Activated CD8-positive, alpha-beta T cell treated with anti-CD3 and anti-CD28 coated beads for 36 hours (primary cell): ENCODE measurements around the gene BANP. TPM values are rescaled to one million over a fixed set of nuclear protein-coding genes. Genes with fewer than 3 reads are reported as not detected.

ENCODE experiments used
- ATAC-seq: fragments of 200-7000 bp; cut with Tn5 transposase; one replicate; pipeline ENCODE4 v1.10.0; 2021; ENCODE audit warnings: mild to moderate bottlenecking, moderate library complexity
- CTCF ChIA-PET: fragments of 350-600 bp; sonication (Branson Sonifier 250); formaldehyde crosslinking; loops from one replicate; lab custom pipeline; 2021; ENCODE audit warnings: antibody characterized with exemption; lab: Charles Lee
- POLR2A ChIA-PET: fragments of 350-600 bp; sonication (Branson Sonifier 250); formaldehyde crosslinking; loops from one replicate; lab custom pipeline; 2021; ENCODE audit warnings: antibody characterized with exemption; lab: Charles Lee
- DNase-seq: peaks from one replicate; pipeline ENCODE4 v3.0.0-alpha.2; 2020
- H3K27ac Mint-ChIP-seq: one replicate; pipeline ENCODE4 v1.8.0; 2021; ENCODE audit warnings: mild to moderate bottlenecking, mixed read lengths
- H3K27me3 Mint-ChIP-seq: one replicate; pipeline ENCODE4 v1.8.0; 2021; ENCODE audit warnings: mixed read lengths
- H3K36me3 Mint-ChIP-seq: one replicate; pipeline ENCODE4 v1.8.0; 2021; ENCODE audit warnings: low read depth, mixed read lengths
- H3K4me1 Mint-ChIP-seq: one replicate; pipeline ENCODE4 v1.8.0; 2021; ENCODE audit warnings: low read depth, mixed read lengths
- H3K4me3 Mint-ChIP-seq: one replicate; pipeline ENCODE4 v1.8.0; 2021; ENCODE audit warnings: mild to moderate bottlenecking, moderate library complexity, mixed read lengths
- H3K9me3 Mint-ChIP-seq: one replicate; pipeline ENCODE4 v1.8.0; 2021; ENCODE audit warnings: mixed read lengths
- CTCF ChIP-seq: fragments of 200-600 bp; IDR thresholded peaks from one replicate; pipeline ENCODE4 v1.8.0; 2022; ENCODE audit warnings: antibody characterized with exemption, mild to moderate bottlenecking
- intact Hi-C: fragments of 100-400 bp; cut with micrococcal nuclease; formaldehyde crosslinking; loops from one replicate; pipeline ENCODE4 v1.10.0; 2022
- total RNA-seq, 2 experiments: library from RNA; stranded (reverse); gene quantifications; one replicate each; pipeline ENCODE4 v1.2.3, GENCODE V29; 2021

BANP gene
- total RNA-seq, 2 experiments from 2014 or later, result 32.1 to 36.1 TPM

- Mint-ChIP-seq H3K4me1 (peaks cover 86% of the 10 kb centered on the region), H3K4me3 (peak overlapping the region; percentile 67), H3K36me3 (peaks cover 32% of the 10 kb centered on the region), H3K27me3 (no peaks in the 10 kb centered on the region), H3K9me3 (no peaks in the 10 kb centered on the region), H3K27ac (peak overlapping the region; percentile 85)
- intact Hi-C loops, result no loop called here
- ATAC-seq, result no peak
- ChIA-PET POLR2A (interaction anchor here (1.9 kb wide), 1 partner anchor 9 kb away, joined by 7 read pairs; the partner anchor contains the start of gene BANP), CTCF (interaction anchor here (1.1 to 2.3 kb wide), 2 partner anchors 8 to 181 kb away, joined by 3 to 7 read pairs; partner anchors contain the start of gene BANP)
- peak; percentile 37 for DNase-seq
- TF ChIP-seq CTCF, result no peak
Observed at GRCh38 chr16:87959391-87959990, 8.3 kb downstream of the BANP start.

DNA sequence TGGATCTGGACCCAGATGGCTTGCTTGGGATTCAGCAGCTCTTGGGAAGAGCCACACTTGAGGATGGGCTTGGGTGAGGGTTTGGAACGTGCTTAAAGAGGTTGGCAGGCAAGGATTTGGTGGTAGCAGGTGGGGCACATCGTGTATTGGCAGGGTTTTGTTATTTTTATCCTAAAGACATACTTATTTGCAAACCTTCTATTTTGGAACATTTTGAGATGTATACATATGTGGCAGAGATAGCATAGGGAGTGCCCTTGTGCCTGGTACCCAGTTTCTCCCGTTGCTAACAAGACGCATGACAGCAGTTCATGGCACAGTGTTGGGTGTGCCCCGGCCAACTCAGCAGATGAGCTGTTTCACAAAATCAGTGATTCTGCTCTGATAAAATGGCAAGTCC, 9.1 kb downstream of the BANP start:
- TF ChIP-seq CTCF, result no peak
- peak overlapping the region; percentile 85 for H3K27ac Mint-ChIP-seq
- ATAC-seq (no peak), DNase-seq (no peak)
- CTCF ChIA-PET, result interaction anchor here (1.1 kb wide), 2 partner anchors 8 to 9 kb away, joined by 3 read pairs; partner anchors contain the start of gene BANP
- H3K36me3 Mint-ChIP-seq, result peaks cover 32% of the 10 kb centered on the region
- H3K9me3 Mint-ChIP-seq, result no peaks in the 10 kb centered on the region
- POLR2A ChIA-PET, result interaction anchor here (1.9 kb wide), 1 partner anchor 9 kb away, joined by 7 read pairs; the partner anchor contains the start of gene BANP
- no peaks in the 10 kb centered on the region for H3K27me3 Mint-ChIP-seq
- peak overlapping the region; percentile 67 for H3K4me3 Mint-ChIP-seq
- intact Hi-C loops, result no loop called here
- peaks cover 86% of the 10 kb centered on the region for H3K4me1 Mint-ChIP-seq

DNA sequence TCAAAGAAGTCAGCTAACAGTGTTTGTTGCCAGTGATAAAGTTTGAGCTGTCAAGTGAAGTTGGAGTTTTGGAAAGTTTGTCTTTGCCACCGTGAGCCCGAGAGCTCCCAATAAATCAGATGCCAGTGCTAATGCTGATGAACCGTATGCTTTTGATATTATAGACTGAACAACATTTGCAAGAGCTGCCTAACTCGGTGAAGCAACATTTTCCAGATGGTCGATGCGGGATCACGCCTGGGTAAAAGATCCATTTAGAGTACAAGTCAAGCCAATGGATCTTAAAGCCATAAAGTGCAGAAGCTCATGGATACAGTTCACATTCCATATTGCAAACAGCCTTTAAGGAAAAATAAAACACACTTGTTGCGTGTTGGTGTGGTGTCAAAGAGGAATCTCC, 9.6 kb downstream of the BANP start:
- intact Hi-C loops, result no loop called here
- H3K27ac Mint-ChIP-seq, result peak overlapping the region; percentile 85
- no peaks in the 10 kb centered on the region for H3K27me3 Mint-ChIP-seq
- ChIA-PET CTCF (interaction anchor here (1.1 kb wide), 1 partner anchor 9 kb away, joined by 3 read pairs; no protein-coding TSS in a partner anchor), POLR2A (interaction anchor here (1.9 kb wide), 1 partner anchor 10 kb away, joined by 7 read pairs; the partner anchor contains the start of gene BANP)
- H3K36me3 Mint-ChIP-seq, result peaks cover 32% of the 10 kb centered on the region
- H3K9me3 Mint-ChIP-seq, result no peaks in the 10 kb centered on the region
- no peak for DNase-seq
- no peak overlapping the region for H3K4me3 Mint-ChIP-seq
- no peak for TF ChIP-seq CTCF
- H3K4me1 Mint-ChIP-seq, result peaks cover 85% of the 10 kb centered on the region
- no peak for ATAC-seq

GRCh38 chr16:87961623-87962022, 10.4 kb downstream of the BANP start:
- DNase-seq, result no peak
- Mint-ChIP-seq H3K4me3 (no peak overlapping the region), H3K9me3 (no peaks in the 10 kb centered on the region), H3K4me1 (peaks cover 86% of the 10 kb centered on the region), H3K36me3 (peaks cover 32% of the 10 kb centered on the region), H3K27ac (peak overlapping the region; percentile 51), H3K27me3 (no peaks in the 10 kb centered on the region)
- CTCF ChIA-PET, result interaction anchor here (1.1 to 1.5 kb wide), 2 partner anchors 11 to 183 kb away, joined by 3 to 4 read pairs; partner anchors contain the start of gene BANP
- POLR2A ChIA-PET, result interaction anchor here (1.9 to 2.9 kb wide), 2 partner anchors 9 to 11 kb away, joined by 7 to 10 read pairs; partner anchors contain the start of gene BANP
- no peak for TF ChIP-seq CTCF
- ATAC-seq, result no peak
- intact Hi-C loops, result no loop called here

DNA sequence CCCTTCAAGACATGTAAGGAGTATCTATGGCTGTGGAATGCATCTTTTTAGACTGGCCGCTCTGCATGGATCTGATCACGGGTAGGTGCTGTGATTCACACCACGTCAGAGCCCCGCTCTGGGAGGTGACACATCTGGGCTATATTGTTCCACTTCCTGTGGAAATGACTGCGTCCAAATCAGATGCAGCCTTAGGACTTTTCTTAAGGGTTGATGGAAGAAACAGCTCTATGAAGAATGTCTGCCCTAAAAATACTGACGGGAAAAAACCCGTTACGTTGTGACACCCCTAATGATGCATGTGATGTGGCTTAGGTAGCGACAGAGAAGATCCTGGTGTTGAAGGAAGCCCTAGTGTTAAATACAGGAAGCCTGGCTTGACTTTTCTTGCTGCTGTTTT, 12.2 kb downstream of the BANP start:
- ChIA-PET CTCF (interaction anchor here (1.2 kb wide), 1 partner anchor 195 kb away, joined by 5 read pairs; no protein-coding TSS in a partner anchor), POLR2A (interaction anchor here (0.8 to 2.9 kb wide), 5 partner anchors 9 to 95 kb away, joined by 3 to 10 read pairs (median 5); partner anchors contain the start of gene BANP)
- peak; percentile 95 for ATAC-seq
- Mint-ChIP-seq H3K9me3 (no peaks in the 10 kb centered on the region), H3K4me1 (peaks cover 76% of the 10 kb centered on the region), H3K4me3 (peak overlapping the region; percentile 45), H3K27me3 (no peaks in the 10 kb centered on the region), H3K36me3 (peaks cover 18% of the 10 kb centered on the region), H3K27ac (peak overlapping the region; percentile 92)
- TF ChIP-seq CTCF, result no peak
- DNase-seq, result peak; percentile 91
- intact Hi-C loops, result no loop called here
